Measurements from ENCODE around the gene FSTL4.

DNA sequence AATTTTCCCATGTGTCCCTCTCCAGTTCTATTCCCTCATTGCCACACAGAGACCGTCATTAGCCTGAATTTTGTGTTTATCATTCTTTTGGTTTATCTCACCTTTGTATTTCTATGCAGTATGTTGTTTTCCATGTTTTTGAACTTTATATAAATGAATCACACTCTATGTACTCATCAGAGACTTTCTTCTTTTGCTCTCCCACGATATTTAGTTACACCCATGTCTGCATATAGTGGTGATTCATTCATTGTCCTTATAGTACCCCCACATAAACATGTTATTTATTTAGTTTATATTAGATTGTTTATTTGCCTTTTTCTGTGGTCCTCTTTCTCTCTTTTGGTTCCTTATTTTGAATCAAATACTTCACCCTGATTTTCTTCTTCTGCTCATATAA, 199.7 kb downstream of the FSTL4 start:
- TF ChIP-seq, protein P1, sequence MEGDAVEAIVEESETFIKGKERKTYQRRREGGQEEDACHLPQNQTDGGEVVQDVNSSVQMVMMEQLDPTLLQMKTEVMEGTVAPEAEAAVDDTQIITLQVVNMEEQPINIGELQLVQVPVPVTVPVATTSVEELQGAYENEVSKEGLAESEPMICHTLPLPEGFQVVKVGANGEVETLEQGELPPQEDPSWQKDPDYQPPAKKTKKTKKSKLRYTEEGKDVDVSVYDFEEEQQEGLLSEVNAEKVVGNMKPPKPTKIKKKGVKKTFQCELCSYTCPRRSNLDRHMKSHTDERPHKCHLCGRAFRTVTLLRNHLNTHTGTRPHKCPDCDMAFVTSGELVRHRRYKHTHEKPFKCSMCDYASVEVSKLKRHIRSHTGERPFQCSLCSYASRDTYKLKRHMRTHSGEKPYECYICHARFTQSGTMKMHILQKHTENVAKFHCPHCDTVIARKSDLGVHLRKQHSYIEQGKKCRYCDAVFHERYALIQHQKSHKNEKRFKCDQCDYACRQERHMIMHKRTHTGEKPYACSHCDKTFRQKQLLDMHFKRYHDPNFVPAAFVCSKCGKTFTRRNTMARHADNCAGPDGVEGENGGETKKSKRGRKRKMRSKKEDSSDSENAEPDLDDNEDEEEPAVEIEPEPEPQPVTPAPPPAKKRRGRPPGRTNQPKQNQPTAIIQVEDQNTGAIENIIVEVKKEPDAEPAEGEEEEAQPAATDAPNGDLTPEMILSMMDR (IDR thresholded peaks at IDR 0.05), result no peak
- no peak for TF ChIP-seq ZFX (IDR thresholded peaks at IDR 0.05; ENCODE audit: borderline replicate concordance)
